Measurements from ENCODE around the gene DUSP12. TPM values are rescaled to one million over a fixed set of nuclear protein-coding genes. Genes with fewer than 3 reads are reported as not detected.

DUSP12 gene
- total RNA-seq, 1 experiment from 2014 or later = 65.0 TPM

GRCh38 chr1:161709373-161709772, 40.2 kb upstream of the DUSP12 start:
- no peaks in the 10 kb centered on the region for H3K9me3 Mint-ChIP-seq (ENCODE audit: unreplicated experiment)
- ChIA-PET POLR2A (no interaction called here), CTCF (interaction anchor here (0.5 to 0.8 kb wide), 3 partner anchors 29 to 1438 kb away, joined by 3 read pairs; no protein-coding TSS in a partner anchor)
- intact Hi-C loops (cut with micrococcal nuclease) = no loop called here
- H3K36me3 Mint-ChIP-seq (ENCODE audit: insufficient read depth, unreplicated experiment) = no peaks in the 10 kb centered on the region
- H3K4me3 Mint-ChIP-seq (ENCODE audit: unreplicated experiment) = no peak overlapping the region
- TF ChIP-seq CTCF (IDR thresholded peaks at IDR 0.05; ENCODE audit: unreplicated experiment) = no peak
- DNase-seq (ENCODE audit: unreplicated experiment) = no peak
- H3K27me3 Mint-ChIP-seq (ENCODE audit: insufficient read depth, unreplicated experiment) = no peaks in the 10 kb centered on the region
- BruUV-seq (replicated peaks) = no TSS peak
- H3K4me1 Mint-ChIP-seq (ENCODE audit: insufficient read depth, unreplicated experiment) = peaks cover 7% of the 10 kb centered on the region
- H3K27ac Mint-ChIP-seq (ENCODE audit: low read depth, unreplicated experiment) = no peak overlapping the region

GRCh38 chr1:161710560-161710959, 39.0 kb upstream of the DUSP12 start:
- no peak overlapping the region for H3K27ac Mint-ChIP-seq (ENCODE audit: low read depth, unreplicated experiment)

GRCh38 chr1:161718559-161719324, 30.8 kb upstream of the DUSP12 start:
- POLR2A ChIA-PET = no interaction called here
- Mint-ChIP-seq H3K9me3 (ENCODE audit: unreplicated experiment) (no peaks in the 10 kb centered on the region), H3K27ac (ENCODE audit: low read depth, unreplicated experiment) (no peak overlapping the region), H3K4me1 (ENCODE audit: insufficient read depth, unreplicated experiment) (peaks cover 11% of the 10 kb centered on the region), H3K27me3 (ENCODE audit: insufficient read depth, unreplicated experiment) (no peaks in the 10 kb centered on the region), H3K36me3 (ENCODE audit: insufficient read depth, unreplicated experiment) (no peaks in the 10 kb centered on the region), H3K4me3 (ENCODE audit: unreplicated experiment) (no peak overlapping the region)
- intact Hi-C loops (cut with micrococcal nuclease) = no loop called here
- DNase-seq (ENCODE audit: unreplicated experiment) = no peak
- BruUV-seq (replicated peaks) = no TSS peak
- no peak for TF ChIP-seq CTCF (IDR thresholded peaks at IDR 0.05; ENCODE audit: unreplicated experiment)
- CTCF ChIA-PET = interaction anchor here (1.2 kb wide), 1 partner anchor 8 kb away, joined by 4 read pairs; no protein-coding TSS in a partner anchor

More at GRCh38 chr1:161710560-161710959, 39.0 kb upstream of the DUSP12 start:
- no peak for DNase-seq (ENCODE audit: unreplicated experiment)
- BruUV-seq (replicated peaks) = no TSS peak
- H3K4me1 Mint-ChIP-seq (ENCODE audit: insufficient read depth, unreplicated experiment) = peaks cover 7% of the 10 kb centered on the region
- no peak overlapping the region for H3K4me3 Mint-ChIP-seq (ENCODE audit: unreplicated experiment)
- CTCF ChIA-PET = interaction anchor here (0.8 to 0.9 kb wide), 3 partner anchors 15 to 518 kb away, joined by 3 read pairs; no protein-coding TSS in a partner anchor
- H3K9me3 Mint-ChIP-seq (ENCODE audit: unreplicated experiment) = no peaks in the 10 kb centered on the region
- TF ChIP-seq CTCF (IDR thresholded peaks at IDR 0.05; ENCODE audit: unreplicated experiment) = no peak
- H3K27me3 Mint-ChIP-seq (ENCODE audit: insufficient read depth, unreplicated experiment) = no peaks in the 10 kb centered on the region
- no peaks in the 10 kb centered on the region for H3K36me3 Mint-ChIP-seq (ENCODE audit: insufficient read depth, unreplicated experiment)
- POLR2A ChIA-PET = no interaction called here
- intact Hi-C loops (cut with micrococcal nuclease) = no loop called here

- Mint-ChIP-seq H3K36me3 (ENCODE audit: insufficient read depth, unreplicated experiment) (no peaks in the 10 kb centered on the region), H3K4me1 (ENCODE audit: insufficient read depth, unreplicated experiment) (peaks cover 11% of the 10 kb centered on the region), H3K9me3 (ENCODE audit: unreplicated experiment) (no peaks in the 10 kb centered on the region), H3K27ac (ENCODE audit: low read depth, unreplicated experiment) (no peak overlapping the region), H3K27me3 (ENCODE audit: insufficient read depth, unreplicated experiment) (no peaks in the 10 kb centered on the region), H3K4me3 (ENCODE audit: unreplicated experiment) (no peak overlapping the region)
- no peak for DNase-seq (ENCODE audit: unreplicated experiment)
- POLR2A ChIA-PET = no interaction called here
- CTCF ChIA-PET = no interaction called here
- no peak for TF ChIP-seq CTCF (IDR thresholded peaks at IDR 0.05; ENCODE audit: unreplicated experiment)
- no TSS peak for BruUV-seq (replicated peaks)
- intact Hi-C loops (cut with micrococcal nuclease) = no loop called here
Observed at GRCh38 chr1:161719325-161719611, 30.3 kb upstream of the DUSP12 start.
